ENCODE data around the gene TGIF2.

The TGIF2 gene

GRCh38 chr20:36550790-36551299, 22.6 kb upstream of the TGIF2 start:
- H3K4me2 ChIP-seq (ENCODE audit: low read length) = no peak overlapping the region
- no peak overlapping the region for H3K4me3 ChIP-seq (ENCODE audit: low read length)
- H3K27ac ChIP-seq (ENCODE audit: low read depth, low read length) = no peak overlapping the region
- no peaks in the 10 kb centered on the region for H3K79me2 ChIP-seq (ENCODE audit: control insufficient read depth, low read length)
- TF ChIP-seq EZH2phosphoT487 (IDR thresholded peaks at IDR 0.05; ENCODE audit: borderline replicate concordance, low read length) (no peak), CTCF (IDR thresholded peaks at IDR 0.05; ENCODE audit: low read depth, low read length, poor library complexity, severe bottlenecking) (no peak)
- no peaks in the 10 kb centered on the region for H4K20me1 ChIP-seq (ENCODE audit: control insufficient read depth, insufficient read depth, low read depth, low read length)
- no peaks in the 10 kb centered on the region for H3K36me3 ChIP-seq (ENCODE audit: control insufficient read depth, low read length)
- H3F3A ChIP-seq (ENCODE audit: control insufficient read depth, insufficient read depth) = no peaks in the 10 kb centered on the region
- H3K9me2 ChIP-seq (replicated peaks; ENCODE audit: control insufficient read depth, low read length) = no peaks in the 10 kb centered on the region
- no peaks in the 10 kb centered on the region for H3K9me3 ChIP-seq (ENCODE audit: control insufficient read depth, insufficient read depth, low read length)
- H3K4me1 ChIP-seq (ENCODE audit: control insufficient read depth, low read length) = peaks cover 9% of the 10 kb centered on the region
- no peaks in the 10 kb centered on the region for H3K27me3 ChIP-seq (ENCODE audit: control insufficient read depth, low read length)

- Histone ChIP-seq H4K20me1 (ENCODE audit: control insufficient read depth, insufficient read depth, low read depth, low read length) (no peaks in the 10 kb centered on the region), H3K36me3 (ENCODE audit: control insufficient read depth, low read length) (no peaks in the 10 kb centered on the region), H3K9me2 (replicated peaks; ENCODE audit: control insufficient read depth, low read length) (no peaks in the 10 kb centered on the region), H3K4me1 (ENCODE audit: control insufficient read depth, low read length) (peaks cover 20% of the 10 kb centered on the region), H3K27me3 (ENCODE audit: control insufficient read depth, low read length) (no peaks in the 10 kb centered on the region), H3K4me2 (ENCODE audit: low read length) (no peak overlapping the region), H3K9me3 (ENCODE audit: control insufficient read depth, insufficient read depth, low read length) (no peaks in the 10 kb centered on the region), H3K27ac (ENCODE audit: low read depth, low read length) (no peak overlapping the region), H3K79me2 (ENCODE audit: control insufficient read depth, low read length) (no peaks in the 10 kb centered on the region), H3K4me3 (ENCODE audit: low read length) (no peak overlapping the region), H3F3A (ENCODE audit: control insufficient read depth, insufficient read depth) (no peaks in the 10 kb centered on the region)
- TF ChIP-seq CTCF (IDR thresholded peaks at IDR 0.05; ENCODE audit: low read depth, low read length, poor library complexity, severe bottlenecking) = no peak
- no peak for TF ChIP-seq EZH2phosphoT487 (IDR thresholded peaks at IDR 0.05; ENCODE audit: borderline replicate concordance, low read length)
Observed at GRCh38 chr20:36555248-36555647, 18.1 kb upstream of the TGIF2 start.

GRCh38 chr20:36562724-36563123, 10.7 kb upstream of the TGIF2 start:
- Histone ChIP-seq H4K20me1 (ENCODE audit: control insufficient read depth, insufficient read depth, low read depth, low read length) (no peaks in the 10 kb centered on the region), H3K79me2 (ENCODE audit: control insufficient read depth, low read length) (no peaks in the 10 kb centered on the region), H3K27ac (ENCODE audit: low read depth, low read length) (no peak overlapping the region), H3K36me3 (ENCODE audit: control insufficient read depth, low read length) (peaks cover 5% of the 10 kb centered on the region; the same call in 1 of the 2 replicates), H3F3A (ENCODE audit: control insufficient read depth, insufficient read depth) (no peaks in the 10 kb centered on the region), H3K9me2 (replicated peaks; ENCODE audit: control insufficient read depth, low read length) (no peaks in the 10 kb centered on the region), H3K4me3 (ENCODE audit: low read length) (no peak overlapping the region), H3K4me1 (ENCODE audit: control insufficient read depth, low read length) (no peaks in the 10 kb centered on the region), H3K27me3 (ENCODE audit: control insufficient read depth, low read length) (no peaks in the 10 kb centered on the region), H3K4me2 (ENCODE audit: low read length) (no peak overlapping the region), H3K9me3 (ENCODE audit: control insufficient read depth, insufficient read depth, low read length) (peaks cover 10% of the 10 kb centered on the region; the same call in 1 of the 2 replicates)
- no peak for TF ChIP-seq EZH2phosphoT487 (IDR thresholded peaks at IDR 0.05; ENCODE audit: borderline replicate concordance, low read length)
- TF ChIP-seq CTCF (IDR thresholded peaks at IDR 0.05; ENCODE audit: low read depth, low read length, poor library complexity, severe bottlenecking) = no peak
